Measurements from ENCODE around the gene MT1B.

GRCh38 chr16:56616608-56617211 is 35.0 kb upstream of the MT1B start:
- TF ChIP-seq EZH2 (IDR thresholded peaks at IDR 0.05; ENCODE audit: insufficient read depth, low read length) (no peak), CTCF (IDR thresholded peaks at IDR 0.05; ENCODE audit: insufficient read depth, low read depth, low read length) (no peak)
